ENCODE measurements around the gene KLF9. TPM values are rescaled to one million over a fixed set of nuclear protein-coding genes. Genes with fewer than 3 reads are reported as not detected.

The KLF9 gene
- total and polyA plus RNA-seq, 4 donors: 2.2 to 77.0 (median 16.7) TPM

DNA sequence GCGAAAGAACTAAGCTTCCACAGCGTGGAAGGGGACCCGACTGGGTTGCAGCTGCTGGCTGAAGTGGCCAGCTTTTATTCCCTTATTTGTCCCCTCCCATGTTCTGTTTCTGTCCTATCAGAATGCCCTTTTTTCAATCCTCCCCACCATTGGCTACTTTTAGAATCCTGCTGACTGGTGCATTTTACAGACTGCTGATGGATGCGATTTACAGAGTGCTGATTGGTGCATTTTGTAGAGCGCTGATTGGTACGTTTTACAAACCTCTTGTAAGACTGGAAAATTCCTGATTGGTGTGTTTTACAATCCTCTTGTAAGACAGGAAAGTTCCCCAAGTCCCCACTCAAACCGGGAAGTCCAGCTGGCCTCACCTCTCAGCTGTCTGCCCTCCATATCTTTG, 50.7 kb downstream of the KLF9 start:
- Histone ChIP-seq H3K4me3 (ENCODE audit: low read depth in 1 of 3, low read length in 3 of 3) (no peak overlapping the region), H3K36me3 (ENCODE audit: control insufficient read depth in 4 of 4, insufficient read depth in 3 of 4, low read depth in 1 of 4, low read length in 3 of 4) (no peaks in the 10 kb centered on the region), H3K4me1 (ENCODE audit: control insufficient read depth in 4 of 4, insufficient read depth in 4 of 4, low read length in 3 of 4) (no peaks in the 10 kb centered on the region), H3K9ac (ENCODE audit: low read depth in 1 of 2, low read length in 2 of 2) (no peak overlapping the region), H3K27ac (ENCODE audit: low read depth in 1 of 2, low read length in 2 of 2) (no peak overlapping the region), H3K9me3 (ENCODE audit: control insufficient read depth in 4 of 4, low read length in 3 of 4) (no peaks in the 10 kb centered on the region), H3K27me3 (ENCODE audit: control insufficient read depth in 4 of 4, insufficient read depth in 4 of 4, low read length in 3 of 4) (no peaks in the 10 kb centered on the region)
- no peak for DNase-seq (ENCODE audit: low spot score)
- WGBS: 99% methylated on average over 7 of the region's 7 CpGs
- TF ChIP-seq FOXA1 (IDR thresholded peaks at IDR 0.05) (no peak), HNF4A (conservative IDR thresholded peaks at IDR 0.05) (no peak)
- TF ChIP-seq, protein P1, sequence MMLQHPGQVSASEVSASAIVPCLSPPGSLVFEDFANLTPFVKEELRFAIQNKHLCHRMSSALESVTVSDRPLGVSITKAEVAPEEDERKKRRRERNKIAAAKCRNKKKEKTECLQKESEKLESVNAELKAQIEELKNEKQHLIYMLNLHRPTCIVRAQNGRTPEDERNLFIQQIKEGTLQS (IDR thresholded peaks at IDR 0.05): no peak
- TF ChIP-seq, protein P2, sequence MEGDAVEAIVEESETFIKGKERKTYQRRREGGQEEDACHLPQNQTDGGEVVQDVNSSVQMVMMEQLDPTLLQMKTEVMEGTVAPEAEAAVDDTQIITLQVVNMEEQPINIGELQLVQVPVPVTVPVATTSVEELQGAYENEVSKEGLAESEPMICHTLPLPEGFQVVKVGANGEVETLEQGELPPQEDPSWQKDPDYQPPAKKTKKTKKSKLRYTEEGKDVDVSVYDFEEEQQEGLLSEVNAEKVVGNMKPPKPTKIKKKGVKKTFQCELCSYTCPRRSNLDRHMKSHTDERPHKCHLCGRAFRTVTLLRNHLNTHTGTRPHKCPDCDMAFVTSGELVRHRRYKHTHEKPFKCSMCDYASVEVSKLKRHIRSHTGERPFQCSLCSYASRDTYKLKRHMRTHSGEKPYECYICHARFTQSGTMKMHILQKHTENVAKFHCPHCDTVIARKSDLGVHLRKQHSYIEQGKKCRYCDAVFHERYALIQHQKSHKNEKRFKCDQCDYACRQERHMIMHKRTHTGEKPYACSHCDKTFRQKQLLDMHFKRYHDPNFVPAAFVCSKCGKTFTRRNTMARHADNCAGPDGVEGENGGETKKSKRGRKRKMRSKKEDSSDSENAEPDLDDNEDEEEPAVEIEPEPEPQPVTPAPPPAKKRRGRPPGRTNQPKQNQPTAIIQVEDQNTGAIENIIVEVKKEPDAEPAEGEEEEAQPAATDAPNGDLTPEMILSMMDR (IDR thresholded peaks at IDR 0.05; ENCODE audit: low read depth, low read length, missing input control): no peak
- TF ChIP-seq, protein P3, sequence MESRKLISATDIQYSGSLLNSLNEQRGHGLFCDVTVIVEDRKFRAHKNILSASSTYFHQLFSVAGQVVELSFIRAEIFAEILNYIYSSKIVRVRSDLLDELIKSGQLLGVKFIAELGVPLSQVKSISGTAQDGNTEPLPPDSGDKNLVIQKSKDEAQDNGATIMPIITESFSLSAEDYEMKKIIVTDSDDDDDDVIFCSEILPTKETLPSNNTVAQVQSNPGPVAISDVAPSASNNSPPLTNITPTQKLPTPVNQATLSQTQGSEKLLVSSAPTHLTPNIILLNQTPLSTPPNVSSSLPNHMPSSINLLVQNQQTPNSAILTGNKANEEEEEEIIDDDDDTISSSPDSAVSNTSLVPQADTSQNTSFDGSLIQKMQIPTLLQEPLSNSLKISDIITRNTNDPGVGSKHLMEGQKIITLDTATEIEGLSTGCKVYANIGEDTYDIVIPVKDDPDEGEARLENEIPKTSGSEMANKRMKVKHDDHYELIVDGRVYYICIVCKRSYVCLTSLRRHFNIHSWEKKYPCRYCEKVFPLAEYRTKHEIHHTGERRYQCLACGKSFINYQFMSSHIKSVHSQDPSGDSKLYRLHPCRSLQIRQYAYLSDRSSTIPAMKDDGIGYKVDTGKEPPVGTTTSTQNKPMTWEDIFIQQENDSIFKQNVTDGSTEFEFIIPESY (IDR thresholded peaks at IDR 0.05): no peak

DNA sequence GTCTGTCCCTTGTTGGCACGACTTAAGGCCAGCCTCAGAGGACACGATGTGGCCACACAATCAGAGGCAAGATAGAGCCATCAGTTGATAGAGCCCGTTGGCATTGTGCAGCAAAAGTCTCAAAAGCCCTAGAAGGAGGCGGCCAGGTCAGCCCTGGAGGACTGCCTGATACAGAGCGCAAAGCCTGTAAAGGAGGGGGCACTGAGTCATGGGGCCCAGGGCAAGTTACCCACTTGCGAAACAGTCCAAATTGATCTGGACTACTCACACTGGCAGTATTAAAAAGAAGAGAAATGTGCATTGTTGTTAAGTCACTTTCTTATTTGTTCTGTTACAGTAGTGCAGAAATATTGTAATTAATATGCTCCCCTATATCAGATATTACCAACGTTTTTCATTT, 51.5 kb downstream of the KLF9 start:
- Histone ChIP-seq H3K27ac (ENCODE audit: low read depth in 1 of 2, low read length in 2 of 2) (no peak overlapping the region), H3K9ac (ENCODE audit: low read depth in 1 of 2, low read length in 2 of 2) (no peak overlapping the region), H3K27me3 (ENCODE audit: control insufficient read depth in 4 of 4, insufficient read depth in 4 of 4, low read length in 3 of 4) (no peaks in the 10 kb centered on the region), H3K36me3 (ENCODE audit: control insufficient read depth in 4 of 4, insufficient read depth in 3 of 4, low read depth in 1 of 4, low read length in 3 of 4) (no peaks in the 10 kb centered on the region), H3K9me3 (ENCODE audit: control insufficient read depth in 4 of 4, low read length in 3 of 4) (no peaks in the 10 kb centered on the region), H3K4me3 (ENCODE audit: low read depth in 1 of 3, low read length in 3 of 3) (no peak overlapping the region), H3K4me1 (ENCODE audit: control insufficient read depth in 4 of 4, insufficient read depth in 4 of 4, low read length in 3 of 4) (no peaks in the 10 kb centered on the region)
- TF ChIP-seq, protein P1 (IDR thresholded peaks at IDR 0.05): no peak
- TF ChIP-seq GABPA (IDR thresholded peaks at IDR 0.05 in 1 of 2, conservative IDR thresholded peaks at IDR 0.05 in 1 of 2) (no peak), RAD21 (IDR thresholded peaks at IDR 0.05) (no peak), SP1 (IDR thresholded peaks at IDR 0.05) (no peak), HNF4G (IDR thresholded peaks at IDR 0.05) (no peak), RXRA (IDR thresholded peaks at IDR 0.05) (no peak), YY1 (IDR thresholded peaks at IDR 0.05) (no peak)
- TF ChIP-seq, protein P4, sequence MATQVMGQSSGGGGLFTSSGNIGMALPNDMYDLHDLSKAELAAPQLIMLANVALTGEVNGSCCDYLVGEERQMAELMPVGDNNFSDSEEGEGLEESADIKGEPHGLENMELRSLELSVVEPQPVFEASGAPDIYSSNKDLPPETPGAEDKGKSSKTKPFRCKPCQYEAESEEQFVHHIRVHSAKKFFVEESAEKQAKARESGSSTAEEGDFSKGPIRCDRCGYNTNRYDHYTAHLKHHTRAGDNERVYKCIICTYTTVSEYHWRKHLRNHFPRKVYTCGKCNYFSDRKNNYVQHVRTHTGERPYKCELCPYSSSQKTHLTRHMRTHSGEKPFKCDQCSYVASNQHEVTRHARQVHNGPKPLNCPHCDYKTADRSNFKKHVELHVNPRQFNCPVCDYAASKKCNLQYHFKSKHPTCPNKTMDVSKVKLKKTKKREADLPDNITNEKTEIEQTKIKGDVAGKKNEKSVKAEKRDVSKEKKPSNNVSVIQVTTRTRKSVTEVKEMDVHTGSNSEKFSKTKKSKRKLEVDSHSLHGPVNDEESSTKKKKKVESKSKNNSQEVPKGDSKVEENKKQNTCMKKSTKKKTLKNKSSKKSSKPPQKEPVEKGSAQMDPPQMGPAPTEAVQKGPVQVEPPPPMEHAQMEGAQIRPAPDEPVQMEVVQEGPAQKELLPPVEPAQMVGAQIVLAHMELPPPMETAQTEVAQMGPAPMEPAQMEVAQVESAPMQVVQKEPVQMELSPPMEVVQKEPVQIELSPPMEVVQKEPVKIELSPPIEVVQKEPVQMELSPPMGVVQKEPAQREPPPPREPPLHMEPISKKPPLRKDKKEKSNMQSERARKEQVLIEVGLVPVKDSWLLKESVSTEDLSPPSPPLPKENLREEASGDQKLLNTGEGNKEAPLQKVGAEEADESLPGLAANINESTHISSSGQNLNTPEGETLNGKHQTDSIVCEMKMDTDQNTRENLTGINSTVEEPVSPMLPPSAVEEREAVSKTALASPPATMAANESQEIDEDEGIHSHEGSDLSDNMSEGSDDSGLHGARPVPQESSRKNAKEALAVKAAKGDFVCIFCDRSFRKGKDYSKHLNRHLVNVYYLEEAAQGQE (IDR thresholded peaks at IDR 0.05): no peak
- TF ChIP-seq, protein P5, sequence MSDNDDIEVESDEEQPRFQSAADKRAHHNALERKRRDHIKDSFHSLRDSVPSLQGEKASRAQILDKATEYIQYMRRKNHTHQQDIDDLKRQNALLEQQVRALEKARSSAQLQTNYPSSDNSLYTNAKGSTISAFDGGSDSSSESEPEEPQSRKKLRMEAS (IDR thresholded peaks at IDR 0.05): no peak
- 89% methylated on average over 7 of the region's 7 CpGs for WGBS
- DNase-seq (ENCODE audit: low spot score): no peak

Measured in liver (tissue), 9 donors.